Glutamatergic neuron (in vitro differentiated cells): ENCODE measurements around the gene SLC16A6. TPM values are rescaled to one million over a fixed set of nuclear protein-coding genes. Genes with fewer than 3 reads are reported as not detected.
"Not testable (repeated sequence)": the region's sequence is repeated elsewhere in the genome, so short reads cannot be mapped to it uniquely, and the experiment has no call there.

Experiments used
- DNase-seq: peaks from one replicate; pipeline ENCODE4 v3.0.0; 2022
- H3K27ac Mint-ChIP-seq: one replicate; pipeline ENCODE4 v1.8.0; 2020; ENCODE audit warnings: mild to moderate bottlenecking, mixed read lengths, inconsistent platforms; ENCODE audit not compliant: unreplicated experiment
- H3K27me3 Mint-ChIP-seq: one replicate; pipeline ENCODE4 v1.8.0; 2020; ENCODE audit warnings: mild to moderate bottlenecking, moderate library complexity, mixed read lengths, inconsistent platforms; ENCODE audit not compliant: unreplicated experiment
- H3K36me3 Mint-ChIP-seq: one replicate; pipeline ENCODE4 v1.8.0; 2020; ENCODE audit warnings: mild to moderate bottlenecking, mixed read lengths, inconsistent platforms; ENCODE audit not compliant: unreplicated experiment
- H3K4me1 Mint-ChIP-seq: one replicate; pipeline ENCODE4 v1.8.0; 2020; ENCODE audit warnings: mild to moderate bottlenecking, low read depth, mixed read lengths, inconsistent platforms; ENCODE audit not compliant: unreplicated experiment
- H3K4me3 Mint-ChIP-seq: one replicate; pipeline ENCODE4 v1.8.0; 2020; ENCODE audit warnings: mild to moderate bottlenecking, mixed read lengths, inconsistent platforms; ENCODE audit not compliant: unreplicated experiment
- H3K9me3 Mint-ChIP-seq: one replicate; pipeline ENCODE4 v1.8.0; 2020; ENCODE audit warnings: mild to moderate bottlenecking, moderate library complexity, mixed read lengths, inconsistent platforms; ENCODE audit not compliant: unreplicated experiment
- CTCF ChIP-seq: fragments of 200-600 bp; sonication (generic); IDR thresholded peaks from one replicate; pipeline ENCODE4 v1.5.0; 2021; ENCODE audit not compliant: partially characterized antibody, unreplicated experiment
- total RNA-seq: library from RNA; stranded (reverse); fragmentation: NEBNext Ultra II Directional; extraction: Animal tissue kit (Norgen Biotek cat#: 25700); gene quantifications from one replicate; pipeline ENCODE4 v1.2.1, GENCODE V29; 2021; ENCODE audit not compliant: unreplicated experiment

The SLC16A6 gene
- total RNA-seq, 1 donor from 2014 or later = 0.25 TPM

- no peak for DNase-seq
- Mint-ChIP-seq H3K27me3 (peaks cover 1% of the 10 kb centered on the region), H3K27ac (no peak overlapping the region), H3K4me3 (no peak overlapping the region), H3K36me3 (no peaks in the 10 kb centered on the region), H3K9me3 (no peaks in the 10 kb centered on the region), H3K4me1 (no peaks in the 10 kb centered on the region)
- TF ChIP-seq CTCF = no peak
These were observed 59.4 kb downstream of the SLC16A6 start for GRCh38 chr17:68231541-68231940.

- H3K4me1 Mint-ChIP-seq, H3K27ac Mint-ChIP-seq, H3K27me3 Mint-ChIP-seq, H3K36me3 Mint-ChIP-seq, H3K9me3 Mint-ChIP-seq, H3K4me3 Mint-ChIP-seq, DNase-seq: not testable (repeated sequence)
These were observed 59.8 kb downstream of the SLC16A6 start for GRCh38 chr17:68231131-68231530.

- no peaks in the 10 kb centered on the region for H3K4me1 Mint-ChIP-seq
- peaks cover 2% of the 10 kb centered on the region for H3K9me3 Mint-ChIP-seq
These were observed 61.3 kb downstream of the SLC16A6 start for GRCh38 chr17:68229619-68230018.

GRCh38 chr17:68228817-68229570 is 61.9 kb downstream of the SLC16A6 start:
- H3K9me3 Mint-ChIP-seq = peaks cover 2% of the 10 kb centered on the region
- H3K27ac Mint-ChIP-seq = no peak overlapping the region
- no peak for DNase-seq
- no peak overlapping the region for H3K4me3 Mint-ChIP-seq
- H3K4me1 Mint-ChIP-seq = no peaks in the 10 kb centered on the region
- H3K36me3 Mint-ChIP-seq = no peaks in the 10 kb centered on the region
- H3K27me3 Mint-ChIP-seq = no peaks in the 10 kb centered on the region
- TF ChIP-seq CTCF = no peak

More at GRCh38 chr17:68229619-68230018, 61.3 kb downstream of the SLC16A6 start:
- Mint-ChIP-seq H3K27ac (no peak overlapping the region), H3K4me3 (no peak overlapping the region), H3K27me3 (no peaks in the 10 kb centered on the region), H3K36me3 (no peaks in the 10 kb centered on the region)
- TF ChIP-seq CTCF = no peak
- DNase-seq = no peak

- not testable (repeated sequence) for H3K9me3 Mint-ChIP-seq, H3K27ac Mint-ChIP-seq, H3K4me3 Mint-ChIP-seq
These were observed 62.8 kb downstream of the SLC16A6 start for GRCh38 chr17:68228039-68228680.

GRCh38 chr17:68225055-68225454 is 65.9 kb downstream of the SLC16A6 start:
- H3K27me3 Mint-ChIP-seq, H3K4me3 Mint-ChIP-seq, H3K27ac Mint-ChIP-seq, H3K4me1 Mint-ChIP-seq, H3K36me3 Mint-ChIP-seq, H3K9me3 Mint-ChIP-seq, DNase-seq: not testable (repeated sequence)

More at GRCh38 chr17:68228039-68228680, 62.8 kb downstream of the SLC16A6 start:
- not testable (repeated sequence) for DNase-seq, H3K36me3 Mint-ChIP-seq, H3K4me1 Mint-ChIP-seq, H3K27me3 Mint-ChIP-seq
